Frontal cortex (tissue), 4 donors: Measurements from ENCODE around the gene ATP8A1. TPM values are rescaled to one million over a fixed set of nuclear protein-coding genes. Genes with fewer than 3 reads are reported as not detected.
"Not testable (repeated sequence)": the region's sequence is repeated elsewhere in the genome, so short reads cannot be mapped to it uniquely, and the experiment has no call there.

Experiments used
- DNase-seq, 2 donors: peaks; one replicate each; pipeline ENCODE4 v3.0.0; 2012; ENCODE audit warnings: low spot score in 2 of 2
- FAIRE-seq: peaks from 2 replicates; lab custom pipeline; 2012; peaks lifted over from hg19 to GRCh38; lab: Jason Lieb, UNC
- total RNA-seq: library from RNA; depleted of rRNA; stranded (reverse); fragments of >200 nt; gene quantifications from one replicate; pipeline ENCODE4 v1.2.3, GENCODE V29; 2014
- donor health status: control.
- donor health status: control.
- donor health status: control.

Gene ATP8A1
- 171 TPM for total RNA-seq

DNA sequence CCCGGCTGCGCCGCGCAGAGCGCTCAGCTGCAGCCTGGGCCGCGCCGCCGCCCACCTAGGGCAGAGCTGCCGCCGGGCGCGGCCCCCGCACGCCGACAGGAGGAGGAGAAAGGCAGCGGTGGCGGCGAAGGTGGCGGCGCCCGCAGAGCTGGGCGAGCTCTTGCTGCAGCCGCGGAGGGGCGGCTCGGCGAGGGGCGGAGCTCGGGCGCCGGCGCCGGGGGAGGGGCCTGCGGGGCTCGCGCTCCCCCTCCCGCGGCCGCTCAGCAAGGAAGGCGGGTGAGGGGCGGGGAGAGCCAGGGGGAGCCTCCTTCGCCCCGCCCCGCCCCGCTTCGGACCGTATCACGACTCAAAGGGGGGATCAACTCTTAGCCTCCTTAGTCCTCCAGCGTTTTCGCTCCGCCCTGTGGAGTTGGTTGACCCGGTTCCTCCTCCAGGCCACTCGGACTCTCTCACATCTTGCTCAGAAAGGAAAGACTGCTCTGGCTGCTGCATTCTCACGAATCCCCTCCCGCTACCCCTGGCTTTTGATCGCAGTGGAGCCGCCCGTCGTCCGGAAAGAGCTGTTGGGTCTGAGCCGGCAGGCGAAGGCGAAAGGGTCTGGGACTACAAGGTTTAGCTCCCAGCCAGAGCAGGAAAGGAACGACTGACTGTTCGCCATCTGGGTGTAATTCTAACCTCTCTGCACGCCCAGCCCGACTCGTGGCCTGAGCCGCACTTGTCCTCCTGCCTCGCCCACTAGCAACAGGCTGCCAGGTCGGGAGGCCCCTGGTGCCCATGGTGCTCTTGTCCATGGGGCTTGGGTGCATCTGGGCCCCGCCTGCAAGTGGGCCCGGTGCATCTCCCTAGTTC is at the start of gene ATP8A1:
Gene ATP8A1 (minus strand): TSS at position 162 of the 849 bp plus-strand sequence. CDS start 232 bp downstream, outside the sequence.
- DNase-seq (peak; percentile 96), FAIRE-seq (no peak)

DNA sequence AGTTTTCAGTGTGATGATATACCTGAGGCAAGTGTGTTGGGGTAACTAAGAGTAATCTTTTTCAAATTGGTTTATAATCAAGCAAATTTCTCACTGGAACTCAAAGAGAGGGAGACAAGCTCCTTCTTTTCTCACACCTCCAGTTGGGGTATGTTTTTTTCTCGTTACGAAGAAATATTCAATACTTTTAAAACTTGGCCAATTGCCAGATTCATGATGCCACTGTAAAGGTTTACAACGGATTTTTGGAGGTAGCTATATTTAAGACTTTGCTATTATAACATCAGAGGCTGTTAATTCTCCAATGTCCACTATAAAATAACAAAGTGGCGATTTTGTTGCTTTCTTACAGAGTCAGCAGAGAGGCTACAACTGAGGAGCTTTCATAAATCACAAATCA is 49.2 kb upstream of the ATP8A1 start:
- DNase-seq, result no peak
- no peak for FAIRE-seq

DNA sequence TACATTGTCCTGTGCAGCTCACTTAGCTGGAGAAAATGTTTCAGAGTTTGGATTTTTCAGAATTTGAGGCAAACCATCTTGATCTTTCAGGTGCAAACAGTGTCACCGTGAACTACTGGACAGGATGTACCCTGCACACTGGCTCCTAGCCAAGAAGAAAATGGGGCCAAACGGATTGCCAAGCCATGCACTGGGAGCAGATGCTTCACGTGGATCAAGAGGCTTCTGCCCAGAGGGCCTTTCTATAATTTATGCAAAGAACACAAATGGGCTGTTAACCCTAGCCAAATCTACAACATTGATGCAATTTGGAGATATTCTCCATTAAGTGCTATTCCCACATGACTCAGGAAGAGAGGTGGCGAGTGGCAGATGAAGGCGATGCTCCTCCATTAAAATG is 46.9 kb upstream of the ATP8A1 start:
- FAIRE-seq (no peak), DNase-seq (no peak)

DNA sequence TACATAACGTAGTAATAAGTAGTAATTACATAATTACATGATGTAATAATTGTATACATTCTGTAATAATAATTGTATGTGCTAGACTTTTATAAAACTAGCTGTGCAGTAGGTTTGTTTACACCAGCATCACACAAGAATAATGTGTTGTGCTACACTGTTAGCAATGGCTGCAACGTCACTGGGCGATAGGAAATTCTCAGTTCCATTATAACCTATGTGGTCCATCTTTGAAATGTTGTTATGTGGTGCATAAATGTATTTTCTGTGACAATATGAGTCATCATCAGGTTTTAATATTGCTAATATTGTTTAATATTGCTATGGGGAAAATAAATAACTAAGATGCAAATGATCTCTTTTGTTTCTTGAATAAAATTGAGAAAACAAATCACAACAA is 46.0 kb upstream of the ATP8A1 start:
- FAIRE-seq (no peak), DNase-seq (no peak)

DNA sequence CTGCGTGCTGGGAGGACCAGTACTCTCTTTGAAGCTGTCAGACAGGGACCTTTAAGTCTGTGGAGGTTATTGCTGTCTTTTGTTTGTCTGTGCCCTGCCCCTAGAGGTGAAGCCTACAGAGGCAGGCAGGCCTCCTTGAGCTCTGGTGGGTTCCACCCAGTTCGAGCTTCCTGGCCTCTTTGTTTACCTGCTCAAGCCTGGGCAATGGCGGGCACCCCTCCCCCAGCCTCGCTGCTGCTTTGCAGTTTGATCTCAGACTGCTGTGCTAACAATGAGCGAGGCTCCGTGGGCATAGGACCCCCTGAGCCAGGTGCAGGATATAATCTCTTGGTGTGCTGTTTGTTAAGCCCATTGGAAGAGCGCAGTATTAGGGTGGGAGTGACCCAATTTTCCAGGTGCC is 44.9 kb upstream of the ATP8A1 start:
- not testable (repeated sequence) for FAIRE-seq

DNA sequence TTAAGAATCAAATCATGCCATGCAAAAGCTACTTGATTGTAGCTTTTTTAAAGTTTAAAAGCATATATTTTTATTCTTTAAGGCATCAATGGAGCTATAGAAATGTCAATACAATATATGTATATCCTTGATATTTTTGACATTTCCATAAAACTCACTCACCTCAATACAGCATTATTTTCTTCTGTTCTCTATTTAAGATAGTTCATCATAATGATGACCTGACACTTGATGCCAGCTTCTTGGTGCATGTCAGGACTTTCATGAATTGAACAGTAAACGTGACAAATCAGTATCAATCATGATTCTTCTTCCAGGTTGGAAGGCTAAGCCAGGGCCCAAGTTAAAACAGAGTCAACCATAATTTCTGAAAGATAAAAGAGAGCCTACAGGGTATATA is 33.6 kb upstream of the ATP8A1 start:
- no peak for FAIRE-seq

More for the DNA sequence above, 44.9 kb upstream of the ATP8A1 start:
- DNase-seq, result not testable (repeated sequence)

DNA sequence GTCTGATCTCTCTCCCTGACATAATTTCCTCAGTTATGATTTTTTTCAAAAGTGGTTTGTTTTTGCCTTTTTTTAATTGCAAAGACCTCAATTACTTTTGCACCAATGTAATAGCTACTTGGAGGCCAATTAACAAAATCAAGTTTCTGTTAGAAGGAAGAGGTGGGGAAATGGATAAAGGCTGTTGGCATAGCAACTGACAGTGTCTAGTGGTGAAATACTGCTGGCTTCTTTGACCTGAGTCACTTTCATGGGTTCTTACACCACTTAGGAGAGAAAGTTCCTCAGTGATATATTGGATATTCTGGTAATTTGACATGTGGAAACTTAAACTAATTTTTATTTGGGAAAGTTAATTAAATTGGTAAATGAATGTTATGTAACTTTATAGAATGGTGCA is 26.5 kb upstream of the ATP8A1 start:
- FAIRE-seq, result no peak
- no peak for DNase-seq

More for the DNA sequence above, 33.6 kb upstream of the ATP8A1 start:
- DNase-seq, result no peak

DNA sequence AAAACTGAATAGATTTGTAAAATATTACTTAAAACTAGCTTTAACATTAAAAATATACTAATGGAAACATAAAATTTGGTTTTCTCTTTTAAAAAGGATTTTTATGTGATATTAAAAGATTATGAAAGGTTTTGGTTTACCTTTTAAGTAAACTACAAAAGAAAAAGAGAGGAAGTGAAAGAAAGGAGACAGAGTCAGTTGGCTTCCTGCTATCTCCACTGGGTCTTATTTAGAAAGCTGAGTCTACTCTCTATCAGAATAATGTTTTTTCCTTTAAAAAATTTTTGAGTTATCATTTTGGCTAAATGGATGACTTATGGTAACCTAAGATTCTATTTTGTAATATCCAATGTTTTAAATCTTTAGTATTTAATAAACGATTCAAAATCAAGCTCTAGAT is 21.6 kb upstream of the ATP8A1 start:
- peak; percentile 70 for FAIRE-seq
- DNase-seq, result no peak

DNA sequence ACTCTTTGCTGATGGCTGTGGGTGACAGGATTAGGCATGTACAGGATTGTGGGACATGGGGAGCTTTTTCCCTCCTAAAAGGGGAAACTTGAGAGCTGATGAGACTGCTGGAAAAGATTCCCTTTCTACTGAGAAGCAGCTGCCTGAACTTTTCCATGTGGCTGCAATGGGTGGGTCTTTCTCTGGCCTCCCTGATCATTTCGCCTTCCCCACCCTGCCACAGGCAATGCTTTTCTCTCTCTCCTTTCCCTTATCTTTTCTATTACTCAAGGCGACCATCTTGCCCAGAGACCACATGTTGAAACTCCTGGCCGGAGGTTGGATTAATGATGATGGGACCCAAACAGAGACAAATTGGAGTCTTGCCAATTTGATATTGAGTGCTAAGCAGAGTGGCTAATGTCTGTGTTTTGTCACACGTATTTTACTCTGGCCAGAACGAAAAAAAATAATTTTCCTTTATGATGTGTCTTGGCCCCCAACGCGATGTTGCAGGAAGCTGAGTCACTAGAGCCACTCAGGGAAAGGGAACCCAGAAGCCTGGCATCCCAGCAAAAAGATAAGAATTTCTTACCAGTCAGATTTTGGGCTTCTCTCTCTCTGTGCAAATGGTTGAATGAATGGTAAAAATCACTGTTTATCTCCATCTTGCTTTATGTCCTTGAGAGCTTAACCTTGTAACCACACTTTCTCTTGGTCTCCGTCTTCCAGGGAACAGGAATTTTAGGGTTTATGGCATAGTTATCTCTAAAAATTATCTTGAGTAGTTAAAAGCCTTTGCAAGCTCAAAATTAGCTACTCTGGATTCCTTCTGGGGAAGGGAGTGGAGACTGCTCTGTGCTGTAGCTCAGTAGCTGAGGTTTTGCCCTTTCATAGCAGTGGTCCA is 19.4 kb upstream of the ATP8A1 start:
- no peak for FAIRE-seq
- DNase-seq, result no peak

DNA sequence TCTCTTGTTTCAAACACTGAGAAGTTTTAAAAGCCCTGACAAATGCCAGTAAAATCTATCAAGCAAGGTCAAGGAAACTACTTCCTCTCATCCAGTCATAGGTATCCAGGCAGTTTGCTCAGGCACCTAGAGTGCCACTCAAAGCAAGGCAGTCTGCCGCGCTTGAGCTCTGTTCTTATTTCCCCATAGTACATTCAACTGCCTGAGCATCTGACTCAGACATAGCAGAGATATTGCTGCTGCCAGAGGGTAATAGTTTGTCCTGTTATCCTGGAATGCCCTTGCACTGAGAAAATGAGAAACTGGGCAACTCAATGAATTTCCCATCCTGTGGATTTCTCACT is 16.1 kb upstream of the ATP8A1 start:
- FAIRE-seq, result no peak
- no peak for DNase-seq

DNA sequence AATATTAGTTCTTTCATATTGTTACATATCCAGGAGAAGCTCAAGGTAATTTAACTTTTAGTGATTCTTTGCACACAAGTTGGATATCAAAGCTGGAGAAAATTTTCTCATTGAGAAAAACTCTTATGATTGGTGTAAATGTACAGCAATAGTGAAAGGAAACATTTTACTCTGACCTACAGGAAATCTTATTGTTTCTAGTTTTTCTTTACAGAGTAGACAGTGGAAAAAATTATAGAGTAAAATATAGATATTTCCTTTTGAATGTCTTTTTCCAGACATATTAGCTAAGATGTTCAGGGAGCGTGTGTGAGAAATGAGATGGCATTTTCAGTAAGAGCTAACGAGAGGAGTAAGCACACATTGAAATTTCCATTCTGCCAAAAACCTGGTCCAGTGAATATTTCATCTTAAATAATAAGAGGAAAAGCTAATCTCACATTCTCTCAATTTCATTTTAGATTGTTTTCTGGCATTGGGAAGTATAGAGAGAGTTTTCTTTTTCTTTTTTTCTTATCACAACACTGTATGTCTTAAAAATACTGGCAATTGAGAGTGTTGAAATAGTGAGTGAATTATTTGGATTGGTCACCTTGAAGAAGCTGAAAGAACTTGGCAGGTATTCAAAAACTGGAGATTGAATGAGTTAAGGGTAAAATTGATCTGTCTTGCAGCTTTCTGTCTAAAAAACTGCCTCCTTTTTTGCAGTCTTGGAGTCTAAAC is 15.6 kb upstream of the ATP8A1 start:
- no peak for FAIRE-seq

DNA sequence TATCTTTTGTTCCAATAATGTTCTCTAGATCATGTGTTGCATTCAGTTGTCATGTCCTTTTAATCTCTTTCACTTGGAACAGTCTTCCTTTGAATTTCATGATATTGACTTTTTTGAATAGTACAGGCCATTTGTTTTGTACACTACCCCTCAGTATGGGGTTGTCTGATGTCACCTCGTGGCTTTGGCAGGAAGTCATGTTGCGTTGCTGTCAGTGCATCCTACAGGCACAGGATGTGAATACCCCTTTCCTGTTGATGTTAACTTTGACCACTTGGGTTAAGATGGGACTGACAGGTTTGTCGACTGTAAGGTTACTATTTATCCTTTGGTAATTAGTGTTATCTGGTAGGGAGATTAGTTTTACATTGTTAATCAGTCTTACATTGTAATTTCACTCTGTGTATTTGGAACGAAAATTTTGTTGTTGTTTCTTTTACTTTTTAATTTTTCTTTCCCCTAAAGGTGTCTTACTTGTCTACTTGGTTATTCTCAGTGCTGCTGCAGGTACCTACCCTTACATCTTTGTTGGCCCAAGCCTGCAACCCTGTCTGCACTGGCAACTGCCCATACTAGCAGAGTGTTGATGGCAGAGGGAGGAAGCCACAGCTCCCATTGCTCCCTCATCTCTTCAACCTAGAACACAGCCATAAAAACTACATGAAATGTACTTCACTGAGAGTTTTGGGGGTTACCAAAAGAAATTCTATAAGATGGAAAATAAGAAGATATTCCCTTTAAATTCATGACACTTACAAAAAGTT is 14.7 kb upstream of the ATP8A1 start:
- FAIRE-seq (no peak), DNase-seq (no peak)

More for the DNA sequence above, 15.6 kb upstream of the ATP8A1 start:
- DNase-seq, result no peak

DNA sequence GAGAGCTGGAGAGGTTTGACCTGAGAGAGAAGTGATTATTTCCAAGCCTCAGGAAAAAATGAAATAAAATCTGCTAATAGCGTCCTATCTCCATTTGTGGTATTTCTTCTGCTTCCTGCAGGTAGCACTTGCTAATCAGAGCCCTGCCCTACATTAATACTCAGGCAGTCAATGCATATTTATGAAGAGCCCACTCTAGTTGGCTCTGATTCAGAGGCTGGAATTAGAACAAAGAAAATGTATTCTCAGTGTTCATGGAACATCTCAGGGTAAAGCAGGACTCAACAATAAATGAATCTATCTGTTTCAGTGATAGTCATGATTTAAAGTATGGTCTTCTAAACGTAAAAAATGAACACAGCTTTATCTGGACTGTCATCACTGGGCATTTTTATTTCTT is 1.4 kb upstream of the ATP8A1 start:
- FAIRE-seq (no peak), DNase-seq (no peak)

DNA sequence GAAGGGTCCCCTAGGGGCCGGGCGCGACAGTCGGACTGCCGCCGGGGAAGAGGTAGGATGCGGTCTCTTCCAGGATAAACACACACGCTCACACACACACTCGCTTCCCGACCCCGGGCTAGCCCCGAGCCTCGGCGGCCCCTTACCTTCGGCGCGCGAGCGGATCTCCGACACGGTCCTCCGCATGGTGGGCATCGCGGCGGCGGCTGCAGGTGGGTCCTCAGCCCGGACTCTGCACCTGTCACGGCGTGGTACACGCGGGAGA is 294 bp downstream of the ATP8A1 start:
- no peak for DNase-seq
- FAIRE-seq, result no peak

DNA sequence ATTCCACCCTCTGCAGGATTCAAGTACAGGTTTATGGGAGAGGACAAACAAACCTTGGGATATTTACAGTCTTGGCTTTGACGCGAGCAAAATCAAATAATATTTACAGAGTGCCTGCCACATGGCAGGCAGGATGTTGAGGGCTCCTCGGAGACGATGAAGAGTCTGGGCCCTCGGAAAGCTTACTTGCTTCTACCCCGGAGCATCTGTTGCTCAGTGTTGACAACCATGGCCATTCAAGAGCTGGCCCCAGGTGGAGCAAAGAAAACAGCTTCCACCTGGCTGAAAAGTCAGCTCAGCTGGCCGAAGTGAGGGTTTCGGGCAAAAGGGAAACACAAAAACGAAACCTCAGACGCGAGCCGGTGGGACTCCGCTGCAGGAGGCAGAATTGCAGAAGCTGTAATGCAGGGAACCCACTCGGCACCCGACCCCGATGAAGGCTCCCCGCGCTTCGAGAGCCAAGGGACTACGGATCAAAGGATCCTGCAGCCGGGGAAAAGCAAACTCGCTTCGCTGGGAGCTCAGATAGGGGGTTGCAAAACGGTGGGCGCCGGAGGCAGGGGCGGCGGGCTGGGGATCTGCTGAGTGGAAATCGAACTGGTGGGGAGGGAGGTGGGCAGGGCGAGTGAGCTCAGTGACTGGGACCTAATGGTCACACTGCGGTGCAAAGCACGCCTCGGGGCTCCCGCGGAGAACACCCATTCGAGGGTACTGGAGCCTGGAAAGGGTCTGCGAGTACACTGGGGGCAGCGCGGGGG is 805 bp downstream of the ATP8A1 start:
- DNase-seq, result peak in 1 of 2 donors; percentile 44
- FAIRE-seq, result no peak

DNA sequence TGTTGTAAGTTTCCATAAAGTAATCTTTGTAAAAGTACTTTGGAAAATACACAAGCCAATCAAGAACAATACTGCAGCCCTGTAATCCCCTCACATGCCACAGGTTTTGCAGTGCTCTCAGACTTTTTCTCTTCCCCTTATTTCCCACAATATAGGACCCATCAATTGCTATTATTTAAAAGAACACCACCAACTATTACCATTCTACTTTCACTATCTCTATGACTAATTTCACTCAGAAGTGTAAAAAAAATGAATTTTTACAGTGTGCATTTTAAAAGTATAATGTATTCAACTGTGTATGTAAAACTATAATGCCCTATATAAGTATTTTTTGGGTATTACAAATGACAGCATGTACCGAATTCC is 1.7 kb downstream of the ATP8A1 start:
- FAIRE-seq, result no peak
- DNase-seq, result no peak

DNA sequence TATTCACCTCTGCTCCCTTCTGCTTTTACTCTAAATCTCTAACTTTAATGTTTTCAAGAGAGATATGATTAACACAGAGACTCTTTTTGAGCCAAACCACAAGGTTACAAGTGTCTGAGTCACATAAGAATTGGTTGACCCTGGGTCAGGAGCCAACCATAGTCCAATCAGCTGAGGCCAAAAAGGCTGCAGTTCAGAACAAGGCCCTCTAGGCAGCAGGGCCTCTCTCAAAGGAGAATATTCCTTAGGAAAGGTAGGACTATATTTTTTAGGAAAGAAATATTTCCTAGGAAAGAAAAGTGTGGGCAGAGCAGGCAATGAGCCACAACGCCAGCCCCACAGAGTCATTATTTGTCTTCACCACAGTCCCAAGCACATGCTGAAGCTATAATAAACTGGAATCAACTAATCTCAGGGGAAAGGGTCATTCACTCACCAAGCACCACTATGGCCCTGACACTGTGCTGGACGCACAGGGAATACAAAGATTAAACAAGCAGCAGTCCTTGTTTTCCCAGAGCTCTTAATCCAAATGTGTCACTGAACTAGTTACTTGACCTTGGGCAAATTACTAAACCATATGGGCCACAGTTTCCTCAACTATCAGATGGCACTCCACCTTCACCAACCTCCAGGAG is 2.2 kb downstream of the ATP8A1 start:
- DNase-seq (no peak), FAIRE-seq (no peak)

DNA sequence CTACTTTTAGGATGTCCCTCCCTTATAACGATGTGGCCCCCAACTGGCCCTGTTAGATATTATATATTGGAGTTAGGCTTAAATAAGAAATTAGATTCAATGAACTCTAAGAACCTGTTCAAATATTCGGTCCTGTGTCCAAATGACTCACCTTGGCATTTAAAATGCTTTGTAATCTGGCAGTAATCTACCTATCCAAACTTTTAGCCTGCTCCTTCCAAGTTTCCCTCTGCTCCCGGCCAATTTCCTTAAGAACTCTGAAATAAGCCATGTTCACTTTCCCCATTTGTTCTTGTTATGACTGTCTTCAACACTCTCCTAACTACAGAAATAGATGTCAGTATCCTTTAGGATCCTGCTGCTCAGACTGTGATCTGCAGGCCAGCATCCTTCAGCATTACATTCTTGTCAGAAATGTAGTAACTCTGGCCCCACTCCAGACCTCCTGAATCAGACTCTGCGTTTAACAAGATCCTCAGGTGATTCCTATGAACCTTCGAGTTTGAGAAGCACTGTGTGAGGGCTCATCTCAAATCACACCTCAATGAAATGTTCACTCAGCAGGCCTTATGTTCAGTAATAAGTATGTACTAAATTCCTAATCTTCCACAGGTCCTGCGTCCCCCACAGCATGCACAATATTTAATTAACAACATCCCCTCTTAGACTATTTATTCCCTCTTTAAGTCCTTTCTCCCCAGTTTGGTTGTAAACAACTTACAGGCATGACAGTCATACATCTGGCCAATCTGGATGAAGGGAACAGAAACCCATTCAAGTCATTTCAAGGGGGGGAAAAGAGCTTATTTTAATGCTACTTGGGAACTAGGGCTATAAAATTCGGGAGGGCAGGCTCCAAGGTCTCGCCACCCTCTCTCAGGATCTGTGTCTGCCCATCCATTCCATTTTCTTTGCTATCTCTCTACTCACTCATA is 3.0 kb downstream of the ATP8A1 start:
- FAIRE-seq, result no peak
- DNase-seq, result no peak
